GM11168 (cell line): ENCODE measurements around the gene TOP3A.

Experiments
- in situ Hi-C: fragments of 300-500 bp; cut with MboI; formaldehyde crosslinking; loops from one replicate; pipeline ENCODE4 v1.12.0; 2022; ENCODE audit warnings: low sequenced_read_pairs; ENCODE audit not compliant: unreplicated experiment

TOP3A gene

GRCh38 chr17:18238299-18238698, 76.5 kb downstream of the TOP3A start:
- in situ Hi-C loops, result no loop called here

GRCh38 chr17:18237461-18237860, 77.3 kb downstream of the TOP3A start:
- in situ Hi-C loops, result no loop called here

- in situ Hi-C loops, result no loop called here
Measured at GRCh38 chr17:18236494-18236893, 78.3 kb downstream of the TOP3A start.

- in situ Hi-C loops, result no loop called here
Measured at GRCh38 chr17:18235743-18236256, 79.0 kb downstream of the TOP3A start.

- in situ Hi-C loops, result no loop called here
Measured at GRCh38 chr17:18234853-18235380, 79.9 kb downstream of the TOP3A start.

- in situ Hi-C loops, result no loop called here
Measured at GRCh38 chr17:18233803-18234518, 80.8 kb downstream of the TOP3A start.

- in situ Hi-C loops, result no loop called here
Measured at GRCh38 chr17:18231164-18231563, 83.6 kb downstream of the TOP3A start.

- in situ Hi-C loops, result no loop called here
Measured at GRCh38 chr17:18230288-18231141, 84.3 kb downstream of the TOP3A start.

- in situ Hi-C loops, result no loop called here
Measured at GRCh38 chr17:18229771-18230170, 85.0 kb downstream of the TOP3A start.

GRCh38 chr17:18229254-18229653, 85.5 kb downstream of the TOP3A start:
- in situ Hi-C loops, result no loop called here

GRCh38 chr17:18228176-18228682, 86.6 kb downstream of the TOP3A start:
- in situ Hi-C loops, result no loop called here

- in situ Hi-C loops, result no loop called here
Measured at GRCh38 chr17:18227635-18228034, 87.2 kb downstream of the TOP3A start.

GRCh38 chr17:18226284-18226945, 88.4 kb downstream of the TOP3A start:
- in situ Hi-C loops, result no loop called here

- in situ Hi-C loops, result no loop called here
Measured at GRCh38 chr17:18225642-18226283, 89.0 kb downstream of the TOP3A start.

GRCh38 chr17:18225121-18225641, 89.6 kb downstream of the TOP3A start, which contains the start of gene LLGL1:
TSS of gene LLGL1 (plus strand) at chr17:18225635. CDS start at chr17:18225683, 48 bp downstream.
- in situ Hi-C loops, result no loop called here

GRCh38 chr17:18224387-18225120, 90.2 kb downstream of the TOP3A start:
- in situ Hi-C loops, result no loop called here

GRCh38 chr17:18224053-18224386, 90.8 kb downstream of the TOP3A start:
- in situ Hi-C loops, result no loop called here
